Vagina (tissue), 2 donors: ENCODE results near the gene CBFA2T3.

ENCODE experiments used
- CTCF ChIP-seq, 3 experiments: fragments of 450-650 bp in 2 of 3; fragments of 200-600 bp in 1 of 3; sonication (generic) in 1 of 3; IDR thresholded peaks; one replicate each; pipeline ENCODE4 v1.5.1; 2017 to 2019; ENCODE audit warnings: antibody characterized with exemption in 3 of 3, mild to moderate bottlenecking in 2 of 3, moderate library complexity in 2 of 3
- POLR2A ChIP-seq, 2 donors: fragments of 450-650 bp; IDR thresholded peaks; one replicate each; pipeline ENCODE4 v1.6.1; 2017; ENCODE audit warnings: antibody characterized with exemption in 2 of 2, mild to moderate bottlenecking in 2 of 2, moderate library complexity in 2 of 2
- POLR2AphosphoS5 ChIP-seq, 2 donors: sonication (generic); formaldehyde crosslinking; IDR thresholded peaks; one replicate each; pipeline ENCODE4 v1.9.0; 2017; ENCODE audit warnings: antibody characterized with exemption in 2 of 2, mild to moderate bottlenecking in 2 of 2, low read depth in 1 of 2; ENCODE audit not compliant: insufficient read depth in 1 of 2

DNA sequence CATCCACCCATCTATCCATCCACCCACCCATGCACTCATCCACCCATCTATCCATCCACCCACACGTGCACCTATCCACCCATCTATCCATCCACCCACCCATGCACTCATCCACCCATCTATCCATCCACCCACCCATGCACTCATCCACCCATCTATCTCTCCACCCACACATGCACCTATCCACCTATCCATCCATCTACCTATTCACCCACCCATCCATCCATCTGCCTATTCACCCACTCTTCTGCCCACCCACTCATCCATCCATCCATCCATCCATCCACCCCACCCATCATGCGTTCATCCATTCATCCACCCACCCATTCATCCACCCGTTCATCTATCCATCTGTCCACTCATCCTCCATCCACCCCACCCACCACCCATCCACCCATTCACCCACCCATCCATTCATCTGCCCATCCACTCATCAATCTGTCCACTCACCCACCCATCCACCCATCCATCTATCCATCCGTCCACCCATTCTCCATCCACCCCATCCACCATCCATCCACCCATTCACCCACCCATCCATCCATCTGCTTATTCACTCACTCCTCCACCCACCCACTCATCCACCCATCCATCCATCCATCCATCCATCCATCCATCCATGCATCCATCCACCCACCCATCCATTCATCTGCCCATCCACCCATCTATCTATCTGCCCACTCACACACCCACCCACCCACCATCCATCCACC lies 35.1 kb upstream of the CBFA2T3 start:
- TF ChIP-seq POLR2A (IDR thresholded peaks at IDR 0.05) (no peak), CTCF (IDR thresholded peaks at IDR 0.05) (no peak), POLR2AphosphoS5 (IDR thresholded peaks at IDR 0.05; ENCODE audit: insufficient read depth in 1 of 2, low read depth in 1 of 2) (no peak)
